K562 (cell line): ENCODE results near the gene FBXW2. TPM values are rescaled to one million over a fixed set of nuclear protein-coding genes. Genes with fewer than 3 reads are reported as not detected.
A peak's percentile ranks its signal among the peaks of the same experiment; 100 is the strongest.

ENCODE experiments used
- ATAC-seq: fragments of 200-7000 bp; cut with Tn5 transposase; 3 replicates; pipeline ENCODE4 v1.9.1; 2020; ENCODE audit warnings: moderate library complexity
- BruUV-seq: library from RNA; stranded (reverse); fragments of 400-500 nt; replicated peaks from 2 replicates; lab custom pipeline; 2021; lab: Mats Ljungman, UMichigan
- CTCF ChIA-PET: fragments of 300-600 bp; formaldehyde crosslinking; extraction: SDS; loops from one replicate; lab custom pipeline; 2021; ENCODE audit warnings: low intra/inter-chr PET ratio; lab: Yijun Ruan, JAX
- POLR2A ChIA-PET: fragments of 300-600, 350-650 bp; sonication (Branson Sonifier 250); formaldehyde crosslinking; extraction: SDS; loops from one replicate; lab custom pipeline; 2021; ENCODE audit warnings: antibody characterized with exemption, inconsistent platforms; lab: Yijun Ruan, JAX
- DNase-seq, 4 experiments: peaks; one replicate each; pipeline versions ENCODE4 v3.0.0 to v3.0.0-alpha.2; 2011 to 2018; ENCODE audit warnings: low spot score in 3 of 4, mixed read lengths in 3 of 4; ENCODE audit errors: extremely low read depth in 1 of 4
- FAIRE-seq: peaks from 2 replicates; lab custom pipeline; 2011; peaks lifted over from hg19 to GRCh38; lab: Jason Lieb, UNC
- H2AFZ ChIP-seq: 2 replicates; pipeline ENCODE4 v1.6.0; 2011; ENCODE audit warnings: low read depth, low read length, control low read depth, inconsistent platforms
- H3K27ac ChIP-seq: fragments of 200-600 bp; 3 replicates; pipeline ENCODE4 v1.8.0; 2011; ENCODE audit warnings: low read depth, mild to moderate bottlenecking, control low read depth, inconsistent platforms, low read length, moderate library complexity, mixed read lengths; ENCODE audit errors: extremely low read depth
- H3K27me3 ChIP-seq, 2 experiments: fragments of 300-600 bp in 1 of 2; 2 replicates in 1 of 2; 3 replicates in 1 of 2; pipeline versions ENCODE4 v1.6.0 to v1.8.0; 2011; ENCODE audit warnings: inconsistent platforms in 2 of 2, low read length in 2 of 2, mild to moderate bottlenecking in 1 of 2, mixed read lengths in 1 of 2, moderate library complexity in 1 of 2; ENCODE audit not compliant: control insufficient read depth in 2 of 2, insufficient read depth in 2 of 2
- H3K36me3 ChIP-seq: fragments of 300-600 bp; 3 replicates; pipeline ENCODE4 v1.8.0; 2011; ENCODE audit warnings: mild to moderate bottlenecking, low read length, inconsistent platforms; ENCODE audit not compliant: control insufficient read depth, insufficient read depth
- H3K4me1 ChIP-seq, 2 experiments: fragments of 200-600 bp in 1 of 2; replicated peaks in 1 of 2; 2 replicates in 1 of 2; 3 replicates in 1 of 2; pipeline versions ENCODE4 v1.5.1 to v1.8.0; 2011; ENCODE audit warnings: inconsistent platforms in 2 of 2, low read length in 2 of 2, mild to moderate bottlenecking in 1 of 2, mixed read lengths in 1 of 2, moderate library complexity in 1 of 2; ENCODE audit not compliant: control insufficient read depth in 2 of 2, insufficient read depth in 2 of 2
- H3K4me2 ChIP-seq: 2 replicates; pipeline ENCODE4 v1.6.1; 2011; ENCODE audit warnings: low read length, control low read depth, inconsistent platforms, mixed read lengths; ENCODE audit not compliant: insufficient read depth
- H3K4me3 ChIP-seq: fragments of 200-600 bp; sonication (generic), shearing (Covaris generic); 2 replicates; pipeline ENCODE4 v1.5.1; 2016; ENCODE audit warnings: control low read depth, inconsistent platforms
- H3K79me2 ChIP-seq: fragments of 200-600 bp; 3 replicates; pipeline ENCODE4 v1.8.0; 2011; ENCODE audit warnings: low read length, inconsistent platforms; ENCODE audit not compliant: control insufficient read depth, insufficient read depth
- H3K9ac ChIP-seq, 2 experiments: 2 replicates each; pipeline versions ENCODE4 v1.6.0 to v1.6.1; 2011; ENCODE audit warnings: low read depth in 2 of 2, low read length in 2 of 2, control low read depth in 1 of 2, inconsistent platforms in 1 of 2, mild to moderate bottlenecking in 1 of 2, mixed read lengths in 1 of 2; ENCODE audit not compliant: insufficient read depth in 1 of 2
- H3K9me1 ChIP-seq: one replicate; pipeline ENCODE4 v1.6.0; 2011; ENCODE audit warnings: inconsistent platforms, mild to moderate bottlenecking, low read length, moderate library complexity; ENCODE audit not compliant: control insufficient read depth, insufficient read depth
- H3K9me3 ChIP-seq: replicated peaks from 2 replicates; pipeline ENCODE4 v1.5.1; 2011; ENCODE audit warnings: low read depth, low read length, inconsistent platforms; ENCODE audit not compliant: control insufficient read depth, insufficient read depth
- H4K20me1 ChIP-seq: replicated peaks from 2 replicates; pipeline ENCODE4 v1.6.1; 2011; ENCODE audit warnings: low read length, inconsistent platforms, mixed read lengths; ENCODE audit not compliant: control insufficient read depth, insufficient read depth
- BHLHE40 ChIP-seq: IDR thresholded peaks from 2 replicates; pipeline ENCODE4 v1.6.1; 2011; ENCODE audit warnings: low read length, improper control_type of control experiment
- C11orf30 ChIP-seq: fragments of 450-650 bp; IDR thresholded peaks from 2 replicates; pipeline ENCODE4 v1.6.1; 2016; ENCODE audit warnings: low read depth, mild to moderate bottlenecking
- CREB3 ChIP-seq: fragments of 450-650 bp; conservative IDR thresholded peaks from 2 replicates; pipeline ENCODE4 v1.6.1; 2016; ENCODE audit warnings: missing genetic modification characterization, low read depth, mild to moderate bottlenecking, missing compliant biosample characterization, moderate library complexity
- ESRRB ChIP-seq: fragments of 250-450 bp; sonication (Bioruptor Pico); IDR thresholded peaks from 2 replicates; pipeline ENCODE4 v1.5.0; 2020; ENCODE audit warnings: mild to moderate bottlenecking, moderate library complexity, borderline replicate concordance
- GABPA ChIP-seq: fragments of 200-800 bp; sonication (Bioruptor generic); conservative IDR thresholded peaks from 2 replicates; pipeline ENCODE4 v1.6.1; 2016; ENCODE audit warnings: low read depth, missing genetic modification characterization, missing compliant biosample characterization
- HSF4 ChIP-seq: fragments of 250-450 bp; sonication (Bioruptor Pico); IDR thresholded peaks from 2 replicates; pipeline ENCODE4 v2.1.2; 2022; ENCODE audit warnings: mild to moderate bottlenecking, moderate library complexity, borderline replicate concordance
- NBN ChIP-seq: fragments of 450-650 bp; IDR thresholded peaks from 2 replicates; pipeline ENCODE4 v1.6.1; 2016; ENCODE audit warnings: low read depth, mild to moderate bottlenecking
- PHF8 ChIP-seq: fragments of 200-600 bp; sonication (generic); IDR thresholded peaks from 2 replicates; pipeline ENCODE4 v1.6.1; 2012; ENCODE audit warnings: mixed run types, mild to moderate bottlenecking, inconsistent platforms, low read length, moderate library complexity, borderline replicate concordance
- TAF15 ChIP-seq: fragments of 200-400 bp; formaldehyde crosslinking; IDR thresholded peaks from 2 replicates; pipeline ENCODE4 v1.6.1; 2017; ENCODE audit warnings: mild to moderate bottlenecking, low read depth, low read length, moderate library complexity
- THAP12 ChIP-seq: fragments of 250-450 bp; sonication (Bioruptor Pico); IDR thresholded peaks from 2 replicates; pipeline ENCODE4 v1.9.0; 2021; ENCODE audit warnings: mild to moderate bottlenecking, inconsistent platforms
- UBTF ChIP-seq, 2 experiments: IDR thresholded peaks; 2 replicates each; pipeline ENCODE4 v1.6.1; 2012; ENCODE audit warnings: improper control_type of control experiment in 2 of 2, low read depth in 2 of 2, low read length in 2 of 2, borderline replicate concordance in 1 of 2
- ZNF324 ChIP-seq: fragments of 250-450 bp; sonication (Bioruptor Pico); IDR thresholded peaks from 2 replicates; pipeline ENCODE4 v1.4.0; 2020; ENCODE audit warnings: mild to moderate bottlenecking
- ZNF354B ChIP-seq: fragments of 250-450 bp; sonication (Bioruptor Pico); IDR thresholded peaks from 2 replicates; pipeline ENCODE4 v1.4.0; 2020
- WGBS: fragments of 100-300 bp; shearing (Covaris generic); methylation state at CpG from one replicate; pipeline ENCODE4 v1.1.6; 2016; ENCODE audit warnings: low coverage, mixed read lengths; ENCODE audit not compliant: insufficient coverage; ENCODE audit errors: missing lambda C conversion rate; 5-methylcytosine and 5-hydroxymethylcytosine counted together
- in situ Hi-C: fragments of 300-500 bp; cut with MboI; formaldehyde crosslinking; loops from 4 replicates; pipeline ENCODE4 v1.15.0; 2018; ENCODE audit warnings: inconsistent platforms, mixed read lengths
- intact Hi-C: fragments of 100-400 bp; cut with micrococcal nuclease; formaldehyde crosslinking; loops from 2 replicates; pipeline ENCODE4 v1.14.2; 2022
- polyA plus RNA-seq, 8 experiments: library from polyadenylated mRNA; depleted of rRNA in 4 of 8; stranded (reverse) in 5 of 8; unstranded in 3 of 8; fragments of >200 nt; fragmentation: Nextera tagmentation in 2 of 8; fragmentation: Illumina TruSeq in 1 of 8; extraction: Ambion mirVana in 2 of 8; extraction: Trizol in 1 of 8; gene quantifications; 2 replicates each; pipeline versions ENCODE4 v1.2.1 to v1.2.3, GENCODE V29; 2011 to 2014; ENCODE audit warnings: inconsistent platforms in 1 of 8, missing spikeins in 1 of 8
- total RNA-seq, 7 experiments: library from RNA; depleted of rRNA in 6 of 7; stranded (reverse); fragments of >200 nt in 6 of 7; fragmentation: Illumina TruSeq in 2 of 7; extraction: Trizol in 2 of 7; gene quantifications; 2 replicates each; pipeline versions ENCODE4 v1.2.1 to v1.2.3, GENCODE V29; 2011 to 2021; ENCODE audit warnings: low replicate concordance in 1 of 7

FBXW2 gene
- total and polyA plus RNA-seq, 9 of the 15 experiments (the other 6 are each of a cell fraction or from before 2014, with no cell fraction given) = 2.5 to 57.8 (median 28.1) TPM

- Histone ChIP-seq H4K20me1 (no peaks in the 10 kb centered on the region; the same call in 1 of the 2 replicates), H3K79me2 (peaks cover 34% of the 10 kb centered on the region; the same call in 2 of the 3 replicates), H3K27ac (peak overlapping the region; percentile 56; the same call in 2 of the 3 replicates), H3K9ac (peak overlapping the region; percentile 53 to 68; a peak in 3 of 4 replicates), H3K4me1 (peaks cover 19 to 27% of the 10 kb centered on the region in 2 experiments; a peak in 4 of 5 replicates), H3K4me3 (peak overlapping the region; percentile 20), H3K9me3 (no peaks in the 10 kb centered on the region), H2AFZ (peak overlapping the region; percentile 81), H3K27me3 (no peaks in the 10 kb centered on the region), H3K36me3 (no peaks in the 10 kb centered on the region), H3K9me1 (no peaks in the 10 kb centered on the region), H3K4me2 (peak overlapping the region; percentile 75)
- ChIA-PET POLR2A (interaction anchor here (1.8 kb wide), 1 partner anchor 26 kb away, joined by 4 read pairs; no protein-coding TSS in a partner anchor), CTCF (no interaction called here)
- DNase-seq (peak in 2 of 4 experiments; percentile 71 to 82), FAIRE-seq (peak; percentile 66), ATAC-seq (peak; percentile 1; the same call in 2 of the 3 replicates)
- WGBS = 19% methylated on average over 8 of the region's 10 CpGs
- intact Hi-C loops (no loop called here), in situ Hi-C loops (no loop called here)
- BruUV-seq = no TSS peak
- TF ChIP-seq TAF15 (no peak), ZNF324 (no peak), HSF4 (CRISPR knock-in tag) (no peak), C11orf30 (no peak), BHLHE40 (no peak), ZNF354B (CRISPR knock-in tag) (no peak), UBTF (IDR thresholded peaks at IDR 0.05; ENCODE audit: borderline replicate concordance in 1 of 2, low read depth in 2 of 2, low read length in 2 of 2) (no peak), THAP12 (no peak), PHF8 (peak; percentile 21; the same call in 1 of the 2 replicates), GABPA (tag) (0 out of 2 replicates have a peak, but pooled peaks have one; percentile 14), CREB3 (tag) (no peak), NBN (0 out of 2 replicates have a peak, but pooled peaks have one; percentile 41), ESRRB (CRISPR knock-in tag) (no peak)
Observed at GRCh38 chr9:120710110-120710981, 82.9 kb downstream of the FBXW2 start.
